Transverse colon (tissue), 4 donors: Measurements from ENCODE around the gene LRRC45. TPM values are rescaled to one million over a fixed set of nuclear protein-coding genes. Genes with fewer than 3 reads are reported as not detected.

Source experiments
- DNase-seq: peaks from one replicate; pipeline ENCODE4 v3.0.0-alpha.2; 2019
- H3K27ac ChIP-seq, 4 donors: fragments of 200-600 bp; sonication (generic); 2 replicates each; pipeline ENCODE4 v1.5.1; 2016 to 2018; ENCODE audit warnings: inconsistent platforms in 4 of 4
- H3K27me3 ChIP-seq: fragments of 200-600 bp; sonication (generic); 2 replicates; pipeline ENCODE4 v1.5.1; 2017; ENCODE audit warnings: inconsistent platforms
- H3K36me3 ChIP-seq, 4 donors: fragments of 200-600 bp; sonication (generic); 2 replicates each; pipeline ENCODE4 v1.5.1; 2017 to 2019; ENCODE audit warnings: inconsistent platforms in 4 of 4
- H3K4me1 ChIP-seq, 4 donors: fragments of 200-600 bp; sonication (generic); 2 replicates each; pipeline ENCODE4 v1.5.1; 2017 to 2020; ENCODE audit warnings: inconsistent platforms in 4 of 4
- H3K4me3 ChIP-seq, 4 donors: fragments of 200-600 bp; sonication (generic); 1 replicate in 1 of 4; 2 replicates in 3 of 4; pipeline versions ENCODE4 v1.5.1 to v1.6.1; 2017 to 2019; ENCODE audit warnings: inconsistent platforms in 4 of 4
- H3K9me3 ChIP-seq, 2 donors: fragments of 200-600 bp; sonication (generic); 2 replicates each; pipeline ENCODE4 v1.5.1; 2017 to 2019; ENCODE audit warnings: inconsistent platforms in 2 of 2
- CTCF ChIP-seq, 5 experiments: fragments of 200-600 bp in 3 of 5; fragments of 450-650 bp in 2 of 5; sonication (generic) in 3 of 5; IDR thresholded peaks; 1 replicate in 2 of 5; 2 replicates in 3 of 5; pipeline ENCODE4 v1.5.1; 2016 to 2017; ENCODE audit warnings: antibody characterized with exemption in 5 of 5, inconsistent platforms in 3 of 5, mild to moderate bottlenecking in 2 of 5, moderate library complexity in 1 of 5
- EP300 ChIP-seq: sonication (generic); formaldehyde crosslinking; IDR thresholded peaks from one replicate; pipeline ENCODE4 v1.6.1; 2017; ENCODE audit warnings: antibody characterized with exemption, low read depth
- POLR2A ChIP-seq: fragments of 450-650 bp; IDR thresholded peaks from one replicate; pipeline ENCODE4 v1.6.1; 2016; ENCODE audit warnings: antibody characterized with exemption, mild to moderate bottlenecking, moderate library complexity
- POLR2AphosphoS5 ChIP-seq, 3 donors: sonication (generic); formaldehyde crosslinking; IDR thresholded peaks; one replicate each; pipeline ENCODE4 v1.6.1; 2016; ENCODE audit warnings: antibody characterized with exemption in 3 of 3
- WGBS, 2 donors: methylation state at CpG; one replicate each; pipeline ENCODE4 v1.1.5; 2018; ENCODE audit warnings: low coverage in 1 of 2; 5-methylcytosine and 5-hydroxymethylcytosine counted together
- in situ Hi-C, 4 donors: fragments of 200-750 bp; cut with MboI; loops; one replicate each; pipeline versions ENCODE4 v1.15.0 to v1.15.1; 2017; ENCODE audit warnings: low sequenced_read_pairs in 3 of 4, low pct_ligation_motif_present in 1 of 4, low pct_unique_long_range_greater_than_20kb in 1 of 4
- intact Hi-C: fragments of 100-400 bp; cut with DNase I; formaldehyde crosslinking; loops from one replicate; pipeline ENCODE4 v1.15.1; 2023; ENCODE audit warnings: low total_unique reads
- total RNA-seq, 4 donors: library from RNA; depleted of rRNA; stranded (reverse); fragments of >200 nt; gene quantifications; one replicate each; pipeline ENCODE4 v1.1.0, GENCODE V29; 2016

LRRC45 gene
- total RNA-seq, 4 donors from 2014 or later = 12.7 to 40.6 (median 23.5) TPM

GRCh38 chr17:82079001-82079677 lies 56.0 kb downstream of the LRRC45 start:
- Histone ChIP-seq H3K36me3 (peaks cover 0 to 35% (median 16%) of the 10 kb centered on the region in 4 donors), H3K27ac (no peak overlapping the region), H3K4me1 (no peaks in the 10 kb centered on the region), H3K9me3 (no peaks in the 10 kb centered on the region), H3K27me3 (no peaks in the 10 kb centered on the region), H3K4me3 (no peak overlapping the region)
- intact Hi-C loops (no loop called here), in situ Hi-C loops (no loop called here)
- no peak for TF ChIP-seq POLR2AphosphoS5 (IDR thresholded peaks at IDR 0.05)
- no peak for TF ChIP-seq EP300
- TF ChIP-seq POLR2A = no peak
- TF ChIP-seq CTCF (IDR thresholded peaks at IDR 0.05) = no peak
- no peak for DNase-seq
- WGBS, 2 donors = 94% methylated on average over 38 of the region's 47 CpGs; no CpG with 5 or more reads in 1 of the 2 donors

GRCh38 chr17:82080048-82080788 lies 57.1 kb downstream of the LRRC45 start:
- intact Hi-C loops = no loop called here
- Histone ChIP-seq H3K27me3 (no peaks in the 10 kb centered on the region), H3K4me1 (no peaks in the 10 kb centered on the region), H3K9me3 (no peaks in the 10 kb centered on the region), H3K27ac (no peak overlapping the region), H3K36me3 (peaks cover 0 to 41% (median 18%) of the 10 kb centered on the region in 4 donors), H3K4me3 (no peak overlapping the region)
- TF ChIP-seq EP300 (no peak), CTCF (IDR thresholded peaks at IDR 0.05) (no peak), POLR2A (no peak), POLR2AphosphoS5 (IDR thresholded peaks at IDR 0.05) (no peak)
- in situ Hi-C loops = no loop called here
- no peak for DNase-seq
- whole genome bisulfite sequencing, 2 donors = 90% methylated on average over 2 to 36 of the region's 36 CpGs

Other genes starting within 250 kb of the LRRC45 start
- under 1 TPM in 2 of 4 donors, not detected in 2; 0.14 to 0.64 TPM for gene GCGR, start 219.2 kb upstream of the LRRC45 start, total RNA-seq
- gene MCRIP1, start 190.0 kb upstream of the LRRC45 start, total RNA-seq = 10 to 100 TPM; 23.3 to 44.0 (median 33.2) TPM
- under 1 TPM in 1 of 4 donors, not detected in 3; 0.68 TPM for gene PPP1R27, start 188.3 kb upstream of the LRRC45 start, total RNA-seq
- gene P4HB, start 162.8 kb upstream of the LRRC45 start, total RNA-seq = 100 to 1,000 TPM; 486 to 732 (median 556) TPM
- 100 to 1,000 TPM; 189 to 480 (median 323) TPM for gene ARHGDIA, start 152.0 kb upstream of the LRRC45 start, total RNA-seq
- 10 to 100 TPM; 23.1 to 47.7 (median 36.7) TPM for gene ALYREF, start 131.7 kb upstream of the LRRC45 start, total RNA-seq
- 100 to 1,000 TPM in 1 of 4 donors, 10 to 100 TPM in 3; 56.7 to 126 (median 86.6) TPM for gene ANAPC11, start 131.6 kb upstream of the LRRC45 start, total RNA-seq
- under 1 TPM in 1 of 4 donors, not detected in 3; 0.41 TPM for gene NPB, start 121.1 kb upstream of the LRRC45 start, total RNA-seq
- 100 to 1,000 TPM in 1 of 4 donors, 10 to 100 TPM in 3; 37.2 to 424 (median 77.1) TPM for gene PCYT2, start 111.9 kb upstream of the LRRC45 start, total RNA-seq
- gene SIRT7, start 105.1 kb upstream of the LRRC45 start, total RNA-seq = 100 to 1,000 TPM in 2 of 4 donors, 10 to 100 TPM in 2; 76.5 to 315 (median 172) TPM
- gene MAFG, start 95.6 kb upstream of the LRRC45 start, total RNA-seq = 10 to 100 TPM; 22.4 to 34.4 (median 24.3) TPM
- gene PYCR1, start 86.0 kb upstream of the LRRC45 start, total RNA-seq = 100 to 1,000 TPM in 1 of 4 donors, 10 to 100 TPM in 2, not detected in 1; 16.4 to 257 (median 20.5) TPM
- not detected for gene MYADML2, start 76.1 kb upstream of the LRRC45 start, total RNA-seq
- not detected for gene NOTUM, start 62.1 kb upstream of the LRRC45 start, total RNA-seq
- 10 to 100 TPM; 21.0 to 61.7 (median 41.3) TPM for gene ASPSCR1, start 45.7 kb upstream of the LRRC45 start, total RNA-seq
- gene CENPX, start 427 bp upstream of the LRRC45 start, total RNA-seq = 100 to 1,000 TPM in 2 of 4 donors, 10 to 100 TPM in 2; 85.4 to 131 (median 104) TPM
- 10 to 100 TPM in 1 of 4 donors, 1 to 10 TPM in 3; 2.6 to 11.1 (median 5.0) TPM for gene RAC3, start 8.4 kb downstream of the LRRC45 start, total RNA-seq
- 100 to 1,000 TPM in 1 of 4 donors, 10 to 100 TPM in 3; 49.4 to 117 (median 71.3) TPM for gene DCXR, start 14.4 kb downstream of the LRRC45 start, total RNA-seq
- gene RFNG, start 28.5 kb downstream of the LRRC45 start, total RNA-seq = 10 to 100 TPM; 33.2 to 92.0 (median 48.8) TPM
- 100 to 1,000 TPM in 2 of 4 donors, 10 to 100 TPM in 2; 42.0 to 160 (median 85.5) TPM for gene GPS1, start 28.6 kb downstream of the LRRC45 start, total RNA-seq
- gene DUS1L, start 42.5 kb downstream of the LRRC45 start, total RNA-seq = 100 to 1,000 TPM in 3 of 4 donors, 10 to 100 TPM in 1; 98.6 to 306 (median 132) TPM
- gene FASN, start 74.9 kb downstream of the LRRC45 start, total RNA-seq = 100 to 1,000 TPM in 2 of 4 donors, 10 to 100 TPM in 2; 25.1 to 185 (median 99.4) TPM
- gene CCDC57, start 189.5 kb downstream of the LRRC45 start, total RNA-seq = 10 to 100 TPM; 23.5 to 87.5 (median 48.3) TPM
- 100 to 1,000 TPM in 1 of 4 donors, 10 to 100 TPM in 3; 11.5 to 105 (median 48.9) TPM for gene SLC16A3, start 205.7 kb downstream of the LRRC45 start, total RNA-seq